ENCODE data around the gene CORIN.

- no peak for TF ChIP-seq CTCF (IDR thresholded peaks at IDR 0.05)
- TF ChIP-seq POLR2AphosphoS5 (IDR thresholded peaks at IDR 0.05) = no peak
Measured at GRCh38 chr4:47703956-47704355, 133.9 kb downstream of the CORIN start.

Data from breast epithelium (tissue), 3 donors.